Measurements from ENCODE around the gene CCDC201.
"Not testable (repeated sequence)": the region's sequence is repeated elsewhere in the genome, so short reads cannot be mapped to it uniquely, and the experiment has no call there.

The CCDC201 gene

DNA sequence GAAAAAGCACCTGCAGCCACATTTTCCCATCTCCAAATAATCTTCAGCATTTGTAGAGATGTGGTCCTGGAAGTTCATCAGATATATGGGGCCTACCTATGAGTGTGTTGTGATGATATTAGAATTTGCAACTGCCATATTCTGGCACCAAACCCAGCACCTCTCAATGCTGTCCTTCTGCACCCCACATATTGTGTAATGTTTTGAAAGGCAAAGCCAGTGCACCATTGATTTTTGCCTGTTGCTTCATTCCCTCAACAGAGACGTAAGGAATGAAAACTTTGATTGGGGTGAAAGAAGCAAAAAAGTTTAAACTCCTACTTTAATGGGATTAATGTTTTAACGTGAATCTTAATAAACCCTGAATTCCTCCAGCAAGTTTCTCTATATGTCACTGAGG is 34.0 kb downstream of the CCDC201 start:
- not testable (repeated sequence) for H2BK12ac ChIP-seq (ENCODE audit: low read length); H4K91ac ChIP-seq (ENCODE audit: low read depth, low read length); H3K4me2 ChIP-seq (ENCODE audit: low read length); H3K79me2 ChIP-seq (ENCODE audit: control insufficient read depth, insufficient read depth, low read length, poor library complexity); DNase-seq; H3K4ac ChIP-seq (ENCODE audit: low read depth, low read length); H3K36me3 ChIP-seq (ENCODE audit: control insufficient read depth in 1 of 2, insufficient read depth in 2 of 2, low read length in 2 of 2); H3K18ac ChIP-seq (ENCODE audit: low read length); H3K27ac ChIP-seq (ENCODE audit: low read depth, low read length); H3K14ac ChIP-seq (ENCODE audit: low read length); H2BK5ac ChIP-seq (ENCODE audit: low read depth, low read length, poor library complexity); H4K12ac ChIP-seq (ENCODE audit: low read depth, low read length); H4K8ac ChIP-seq (ENCODE audit: low read depth, low read length); H2BK120ac ChIP-seq (ENCODE audit: insufficient read depth, low read length, poor library complexity); H2AK5ac ChIP-seq (ENCODE audit: low read length); H3K79me1 ChIP-seq (ENCODE audit: low read length); H3K23ac ChIP-seq (ENCODE audit: low read length); H2AFZ ChIP-seq (ENCODE audit: insufficient read depth, low read length, poor library complexity); H3K9ac ChIP-seq (ENCODE audit: low read length); H3K4me1 ChIP-seq (ENCODE audit: control insufficient read depth in 1 of 2, insufficient read depth in 2 of 2, low read length in 2 of 2); H3K9me3 ChIP-seq (ENCODE audit: insufficient read depth, low read depth, low read length); H3K4me3 ChIP-seq (ENCODE audit: low read depth, low read length); H3K27me3 ChIP-seq (ENCODE audit: insufficient read depth, low read length)
- WGBS (ENCODE audit: extremely low coverage, insufficient coverage, insufficient read length) = no CpG with 5 or more reads among the region's 2 CpGs

DNA sequence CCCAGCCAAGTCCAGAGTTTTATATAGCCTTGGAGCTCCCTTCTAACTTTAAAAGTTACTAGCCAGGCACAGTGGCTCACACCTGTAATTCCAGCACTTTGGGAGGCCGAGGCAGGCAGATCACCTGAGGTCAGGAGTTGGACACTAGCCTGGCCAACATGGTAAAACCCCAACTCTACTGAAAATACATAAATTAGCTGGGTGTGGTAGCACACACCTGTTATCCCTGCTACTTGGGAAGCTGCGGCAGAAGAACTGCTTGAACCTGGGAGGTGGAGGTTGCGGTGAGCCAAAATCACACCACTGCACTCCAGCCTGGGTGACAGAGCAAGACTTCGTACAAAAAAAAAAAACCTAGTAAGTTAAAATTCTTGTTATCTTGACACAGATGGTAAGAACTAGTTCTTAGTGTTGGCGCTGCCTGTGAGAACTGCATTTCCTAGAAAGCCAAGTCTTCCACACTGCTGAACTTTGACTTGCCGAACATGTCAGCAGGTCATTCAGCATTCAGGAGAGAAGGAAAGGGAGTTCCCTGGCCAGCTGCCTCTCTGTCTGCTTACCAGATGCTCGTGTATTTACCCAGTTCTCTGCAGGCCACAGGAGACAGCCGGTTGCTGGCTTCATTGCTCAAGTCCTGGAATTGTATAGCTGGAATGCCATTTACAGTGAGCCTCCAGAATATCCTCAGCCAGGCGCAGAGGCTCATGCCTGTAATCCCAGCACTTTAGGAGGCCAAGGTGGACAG is 40.3 kb downstream of the CCDC201 start:
- WGBS (ENCODE audit: extremely low coverage, insufficient coverage, insufficient read length) = no CpG with 5 or more reads among the region's 9 CpGs
- not testable (repeated sequence) for H3K18ac ChIP-seq (ENCODE audit: low read length); H3K23ac ChIP-seq (ENCODE audit: low read length); H3K4ac ChIP-seq (ENCODE audit: low read depth, low read length); H3K14ac ChIP-seq (ENCODE audit: low read length); H3K4me1 ChIP-seq (ENCODE audit: control insufficient read depth in 1 of 2, insufficient read depth in 2 of 2, low read length in 2 of 2); H2BK12ac ChIP-seq (ENCODE audit: low read length); H3K36me3 ChIP-seq (ENCODE audit: control insufficient read depth in 1 of 2, insufficient read depth in 2 of 2, low read length in 2 of 2); H2BK5ac ChIP-seq (ENCODE audit: low read depth, low read length, poor library complexity); H2AFZ ChIP-seq (ENCODE audit: insufficient read depth, low read length, poor library complexity); H3K4me2 ChIP-seq (ENCODE audit: low read length); H3K79me1 ChIP-seq (ENCODE audit: low read length); H4K12ac ChIP-seq (ENCODE audit: low read depth, low read length); H3K9me3 ChIP-seq (ENCODE audit: insufficient read depth, low read depth, low read length); H4K8ac ChIP-seq (ENCODE audit: low read depth, low read length); H2BK120ac ChIP-seq (ENCODE audit: insufficient read depth, low read length, poor library complexity); H4K91ac ChIP-seq (ENCODE audit: low read depth, low read length); H3K27ac ChIP-seq (ENCODE audit: low read depth, low read length); H3K79me2 ChIP-seq (ENCODE audit: control insufficient read depth, insufficient read depth, low read length, poor library complexity); H2AK5ac ChIP-seq (ENCODE audit: low read length); H3K27me3 ChIP-seq (ENCODE audit: insufficient read depth, low read length); H3K4me3 ChIP-seq (ENCODE audit: low read depth, low read length); DNase-seq; H3K9ac ChIP-seq (ENCODE audit: low read length)

DNA sequence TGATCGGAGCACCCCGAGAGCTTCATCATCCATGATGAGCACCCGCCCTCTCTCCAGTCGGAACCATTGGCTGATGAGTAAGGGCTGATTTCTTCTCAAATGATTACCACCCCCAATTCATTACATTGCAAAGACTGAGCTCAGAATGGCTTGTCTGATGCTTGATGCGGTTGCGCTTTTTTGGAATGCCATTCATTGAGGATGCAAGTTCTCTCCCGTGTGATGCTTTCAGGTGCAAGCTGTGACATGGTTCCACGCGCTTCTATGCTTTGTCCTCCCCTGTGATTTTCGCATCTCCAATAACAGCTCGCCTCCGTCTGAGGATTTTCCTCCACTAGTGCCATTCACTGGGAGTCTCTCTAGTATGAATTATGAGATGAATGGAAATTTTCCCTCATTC is 43.0 kb downstream of the CCDC201 start:
- no CpG with 5 or more reads among the region's 12 CpGs for WGBS (ENCODE audit: extremely low coverage, insufficient coverage, insufficient read length)

DNA sequence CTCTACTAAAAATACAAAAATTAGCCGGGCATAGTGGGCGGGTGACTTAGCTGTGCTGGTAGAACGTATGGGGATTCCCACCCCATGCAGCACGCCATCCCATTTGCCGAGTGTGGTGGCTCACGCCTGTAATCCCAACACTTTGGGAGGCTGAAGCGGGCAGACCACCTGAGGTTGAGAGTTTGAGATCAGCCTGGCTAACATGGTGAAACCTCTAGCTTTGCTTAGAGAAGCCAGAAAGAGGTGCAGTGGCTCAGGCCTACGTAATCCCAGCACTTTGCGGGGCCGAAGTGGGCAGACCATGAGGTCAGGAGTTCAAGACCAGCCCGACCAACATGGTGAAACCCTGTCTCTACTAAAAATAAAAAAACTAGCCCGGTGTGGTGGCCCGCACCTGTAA is 45.2 kb downstream of the CCDC201 start:
- H3K23ac ChIP-seq (ENCODE audit: low read length); H2AK5ac ChIP-seq (ENCODE audit: low read length); H4K8ac ChIP-seq (ENCODE audit: low read depth, low read length); H2BK120ac ChIP-seq (ENCODE audit: insufficient read depth, low read length, poor library complexity); H3K27ac ChIP-seq (ENCODE audit: low read depth, low read length); H3K4me1 ChIP-seq (ENCODE audit: control insufficient read depth in 1 of 2, insufficient read depth in 2 of 2, low read length in 2 of 2); H2AFZ ChIP-seq (ENCODE audit: insufficient read depth, low read length, poor library complexity); H2BK5ac ChIP-seq (ENCODE audit: low read depth, low read length, poor library complexity); H3K4me2 ChIP-seq (ENCODE audit: low read length); H4K12ac ChIP-seq (ENCODE audit: low read depth, low read length); H3K9ac ChIP-seq (ENCODE audit: low read length); H3K79me2 ChIP-seq (ENCODE audit: control insufficient read depth, insufficient read depth, low read length, poor library complexity); H3K36me3 ChIP-seq (ENCODE audit: control insufficient read depth in 1 of 2, insufficient read depth in 2 of 2, low read length in 2 of 2); H3K14ac ChIP-seq (ENCODE audit: low read length); H2BK12ac ChIP-seq (ENCODE audit: low read length); H3K79me1 ChIP-seq (ENCODE audit: low read length); H3K4ac ChIP-seq (ENCODE audit: low read depth, low read length); DNase-seq; H3K18ac ChIP-seq (ENCODE audit: low read length); H3K4me3 ChIP-seq (ENCODE audit: low read depth, low read length); H4K91ac ChIP-seq (ENCODE audit: low read depth, low read length); H3K27me3 ChIP-seq (ENCODE audit: insufficient read depth, low read length); H3K9me3 ChIP-seq (ENCODE audit: insufficient read depth, low read depth, low read length): not testable (repeated sequence)
- no CpG with 5 or more reads among the region's 13 CpGs for WGBS (ENCODE audit: extremely low coverage, insufficient coverage, insufficient read length)

More for the DNA sequence above, 43.0 kb downstream of the CCDC201 start:
- H3K9me3 ChIP-seq (ENCODE audit: insufficient read depth, low read depth, low read length); H4K12ac ChIP-seq (ENCODE audit: low read depth, low read length); H2AFZ ChIP-seq (ENCODE audit: insufficient read depth, low read length, poor library complexity); H3K4me3 ChIP-seq (ENCODE audit: low read depth, low read length); H3K23ac ChIP-seq (ENCODE audit: low read length); H3K27me3 ChIP-seq (ENCODE audit: insufficient read depth, low read length); H3K79me2 ChIP-seq (ENCODE audit: control insufficient read depth, insufficient read depth, low read length, poor library complexity); H3K27ac ChIP-seq (ENCODE audit: low read depth, low read length); H3K36me3 ChIP-seq (ENCODE audit: control insufficient read depth in 1 of 2, insufficient read depth in 2 of 2, low read length in 2 of 2); H2BK12ac ChIP-seq (ENCODE audit: low read length); H3K4me1 ChIP-seq (ENCODE audit: control insufficient read depth in 1 of 2, insufficient read depth in 2 of 2, low read length in 2 of 2); H2BK120ac ChIP-seq (ENCODE audit: insufficient read depth, low read length, poor library complexity); H3K9ac ChIP-seq (ENCODE audit: low read length); DNase-seq; H4K91ac ChIP-seq (ENCODE audit: low read depth, low read length); H3K14ac ChIP-seq (ENCODE audit: low read length); H2BK5ac ChIP-seq (ENCODE audit: low read depth, low read length, poor library complexity); H4K8ac ChIP-seq (ENCODE audit: low read depth, low read length); H3K79me1 ChIP-seq (ENCODE audit: low read length); H3K4ac ChIP-seq (ENCODE audit: low read depth, low read length); H2AK5ac ChIP-seq (ENCODE audit: low read length); H3K4me2 ChIP-seq (ENCODE audit: low read length); H3K18ac ChIP-seq (ENCODE audit: low read length): not testable (repeated sequence)

All from trophoblast cell (in vitro differentiated cells and primary cell).